ENCODE results near the gene GPER1.

GPER1 gene

GRCh38 chr7:1054861-1055450 lies 33.0 kb upstream of the GPER1 start:
- no peak for TF ChIP-seq CTCF (conservative IDR thresholded peaks at IDR 0.05; ENCODE audit: low read depth, low read length)
- DNase-seq (ENCODE audit: low read depth): peak; percentile 90
- peak overlapping the region; percentile 17 for H3K4me3 ChIP-seq (ENCODE audit: low read depth, low read length)

GRCh38 chr7:1055491-1055955 lies 32.4 kb upstream of the GPER1 start:
- TF ChIP-seq CTCF (conservative IDR thresholded peaks at IDR 0.05; ENCODE audit: low read depth, low read length): no peak
- H3K4me3 ChIP-seq (ENCODE audit: low read depth, low read length): peak overlapping the region; percentile 17
- DNase-seq (ENCODE audit: low read depth): no peak

GRCh38 chr7:1055956-1056784 lies 31.7 kb upstream of the GPER1 start:
- DNase-seq (ENCODE audit: low read depth): no peak
- H3K4me3 ChIP-seq (ENCODE audit: low read depth, low read length): no peak overlapping the region
- no peak for TF ChIP-seq CTCF (conservative IDR thresholded peaks at IDR 0.05; ENCODE audit: low read depth, low read length)

- no peak for TF ChIP-seq CTCF (conservative IDR thresholded peaks at IDR 0.05; ENCODE audit: low read depth, low read length)
- H3K4me3 ChIP-seq (ENCODE audit: low read depth, low read length): no peak overlapping the region
These were observed 31.0 kb upstream of the GPER1 start for GRCh38 chr7:1056785-1057410.

DNA sequence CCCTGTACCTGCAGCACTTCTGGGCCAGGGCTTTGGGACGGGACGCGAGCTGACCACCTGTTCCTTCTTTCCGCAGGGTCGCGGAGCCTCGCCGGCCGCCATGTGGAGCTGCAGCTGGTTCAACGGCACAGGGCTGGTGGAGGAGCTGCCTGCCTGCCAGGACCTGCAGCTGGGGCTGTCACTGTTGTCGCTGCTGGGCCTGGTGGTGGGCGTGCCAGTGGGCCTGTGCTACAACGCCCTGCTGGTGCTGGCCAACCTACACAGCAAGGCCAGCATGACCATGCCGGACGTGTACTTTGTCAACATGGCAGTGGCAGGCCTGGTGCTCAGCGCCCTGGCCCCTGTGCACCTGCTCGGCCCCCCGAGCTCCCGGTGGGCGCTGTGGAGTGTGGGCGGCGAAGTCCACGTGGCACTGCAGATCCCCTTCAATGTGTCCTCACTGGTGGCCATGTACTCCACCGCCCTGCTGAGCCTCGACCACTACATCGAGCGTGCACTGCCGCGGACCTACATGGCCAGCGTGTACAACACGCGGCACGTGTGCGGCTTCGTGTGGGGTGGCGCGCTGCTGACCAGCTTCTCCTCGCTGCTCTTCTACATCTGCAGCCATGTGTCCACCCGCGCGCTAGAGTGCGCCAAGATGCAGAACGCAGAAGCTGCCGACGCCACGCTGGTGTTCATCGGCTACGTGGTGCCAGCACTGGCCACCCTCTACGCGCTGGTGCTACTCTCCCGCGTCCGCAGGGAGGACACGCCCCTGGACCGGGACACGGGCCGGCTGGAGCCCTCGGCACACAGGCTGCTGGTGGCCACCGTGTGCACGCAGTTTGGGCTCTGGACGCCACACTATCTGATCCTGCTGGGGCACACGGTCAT lies 30.3 kb upstream of the GPER1 start:
- DNase-seq (ENCODE audit: low read depth): no peak
- H3K4me3 ChIP-seq (ENCODE audit: low read depth, low read length): no peak overlapping the region
- no peak for TF ChIP-seq CTCF (conservative IDR thresholded peaks at IDR 0.05; ENCODE audit: low read depth, low read length)

More at GRCh38 chr7:1056785-1057410, 31.0 kb upstream of the GPER1 start:
- DNase-seq (ENCODE audit: low read depth): no peak

DNA sequence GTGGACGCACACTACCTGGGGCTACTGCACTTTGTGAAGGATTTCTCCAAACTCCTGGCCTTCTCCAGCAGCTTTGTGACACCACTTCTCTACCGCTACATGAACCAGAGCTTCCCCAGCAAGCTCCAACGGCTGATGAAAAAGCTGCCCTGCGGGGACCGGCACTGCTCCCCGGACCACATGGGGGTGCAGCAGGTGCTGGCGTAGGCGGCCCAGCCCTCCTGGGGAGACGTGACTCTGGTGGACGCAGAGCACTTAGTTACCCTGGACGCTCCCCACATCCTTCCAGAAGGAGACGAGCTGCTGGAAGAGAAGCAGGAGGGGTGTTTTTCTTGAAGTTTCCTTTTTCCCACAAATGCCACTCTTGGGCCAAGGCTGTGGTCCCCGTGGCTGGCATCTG lies 29.6 kb upstream of the GPER1 start:
- no peak overlapping the region for H3K4me3 ChIP-seq (ENCODE audit: low read depth, low read length)
- TF ChIP-seq CTCF (conservative IDR thresholded peaks at IDR 0.05; ENCODE audit: low read depth, low read length): no peak
- DNase-seq (ENCODE audit: low read depth): no peak
